IgD-negative memory B cell (primary cell): Measurements from ENCODE around the gene RAB11B. TPM values are rescaled to one million over a fixed set of nuclear protein-coding genes. Genes with fewer than 3 reads are reported as not detected.
"Not testable (repeated sequence)": the region's sequence is repeated elsewhere in the genome, so short reads cannot be mapped to it uniquely, and the experiment has no call there.

Source experiments
- H3K27ac Mint-ChIP-seq, 3 donors: one replicate each; pipeline ENCODE4 v1.8.0; 2020 to 2022; ENCODE audit warnings: mild to moderate bottlenecking in 3 of 3, mixed read lengths in 3 of 3, moderate library complexity in 1 of 3
- H3K27me3 Mint-ChIP-seq: one replicate; pipeline ENCODE4 v1.8.0; 2021; ENCODE audit warnings: mixed read lengths
- H3K36me3 Mint-ChIP-seq: one replicate; pipeline ENCODE4 v1.8.0; 2020; ENCODE audit warnings: mild to moderate bottlenecking, mixed read lengths
- H3K4me1 Mint-ChIP-seq, 3 donors: one replicate each; pipeline ENCODE4 v1.8.0; 2020 to 2022; ENCODE audit warnings: mixed read lengths in 3 of 3, mild to moderate bottlenecking in 1 of 3
- H3K4me3 Mint-ChIP-seq, 4 donors: one replicate each; pipeline ENCODE4 v1.8.0; 2020 to 2022; ENCODE audit warnings: mild to moderate bottlenecking in 4 of 4, mixed read lengths in 4 of 4, moderate library complexity in 3 of 4
- H3K9me3 Mint-ChIP-seq, 3 donors: one replicate each; pipeline ENCODE4 v1.8.0; 2020 to 2021; ENCODE audit warnings: mixed read lengths in 3 of 3, mild to moderate bottlenecking in 1 of 3
- polyA plus RNA-seq: library from polyadenylated mRNA; unstranded; fragments of 300-500 nt; fragmentation: Illumina TruSeq; gene quantifications from one replicate; pipeline ENCODE4 v1.2.3, GENCODE V29; 2021

Gene RAB11B
- polyA plus RNA-seq, 1 donor from 2014 or later: 96.8 TPM

GRCh38 chr19:8363803-8364771 is 26.1 kb upstream of the RAB11B start, which contains the start of gene ANGPTL4:
TSS of gene ANGPTL4 (plus strand) at chr19:8364155. CDS start at chr19:8364322, 167 bp downstream.
- Mint-ChIP-seq H3K4me1 (peaks cover 0 to 3% (median 0%) of the 10 kb centered on the region in 3 donors), H3K27ac (no peak within 1 kb of the TSS), H3K27me3 (peaks cover 45% of the 10 kb centered on the region), H3K36me3 (no peaks in the 10 kb centered on the region), H3K4me3 (peak within 1 kb of the TSS in 3 of 4 donors; percentile 63 to 89 (median 79)), H3K9me3 (no peaks in the 10 kb centered on the region)

- Mint-ChIP-seq H3K4me1 (peaks cover 0 to 3% (median 0%) of the 10 kb centered on the region in 3 donors), H3K27me3 (peaks cover 45% of the 10 kb centered on the region), H3K27ac (peak overlapping the region in 1 of 3 donors; percentile 23), H3K36me3 (no peaks in the 10 kb centered on the region), H3K4me3 (peak overlapping the region in 1 of 4 donors; percentile 73), H3K9me3 (no peaks in the 10 kb centered on the region)
Observed at GRCh38 chr19:8366121-8366581, 24.0 kb upstream of the RAB11B start.

- Mint-ChIP-seq H3K27ac (peak overlapping the region in 1 of 3 donors; percentile 23), H3K36me3 (no peaks in the 10 kb centered on the region), H3K27me3 (peaks cover 41% of the 10 kb centered on the region), H3K4me3 (no peak overlapping the region), H3K4me1 (peaks cover 0 to 3% (median 1%) of the 10 kb centered on the region in 3 donors), H3K9me3 (no peaks in the 10 kb centered on the region)
Observed at GRCh38 chr19:8366961-8367326, 23.2 kb upstream of the RAB11B start.

GRCh38 chr19:8367327-8368001 is 22.7 kb upstream of the RAB11B start:
- Mint-ChIP-seq H3K27ac (no peak overlapping the region), H3K4me1 (peaks cover 0 to 3% (median 1%) of the 10 kb centered on the region in 3 donors), H3K27me3 (peaks cover 39% of the 10 kb centered on the region), H3K36me3 (no peaks in the 10 kb centered on the region), H3K9me3 (no peaks in the 10 kb centered on the region), H3K4me3 (no peak overlapping the region)

GRCh38 chr19:8370176-8371010 is 19.8 kb upstream of the RAB11B start:
- H3K4me3 Mint-ChIP-seq: no peak overlapping the region
- H3K27me3 Mint-ChIP-seq: peaks cover 24% of the 10 kb centered on the region
- no peaks in the 10 kb centered on the region for H3K36me3 Mint-ChIP-seq
- peaks cover 0 to 1% (median 0%) of the 10 kb centered on the region in 3 donors for H3K4me1 Mint-ChIP-seq
- H3K27ac Mint-ChIP-seq: no peak overlapping the region
- no peaks in the 10 kb centered on the region for H3K9me3 Mint-ChIP-seq

GRCh38 chr19:8371011-8371804 is 19.0 kb upstream of the RAB11B start:
- H3K36me3 Mint-ChIP-seq: no peaks in the 10 kb centered on the region
- no peak overlapping the region for H3K4me3 Mint-ChIP-seq
- H3K4me1 Mint-ChIP-seq: peaks cover 0 to 1% (median 0%) of the 10 kb centered on the region in 3 donors
- H3K27me3 Mint-ChIP-seq: peaks cover 16% of the 10 kb centered on the region
- no peak overlapping the region for H3K27ac Mint-ChIP-seq
- H3K9me3 Mint-ChIP-seq: no peaks in the 10 kb centered on the region

- Mint-ChIP-seq H3K27ac (peak overlapping the region in 1 of 3 donors; percentile 63), H3K4me3 (no peak overlapping the region), H3K9me3 (no peaks in the 10 kb centered on the region), H3K36me3 (peaks cover 1% of the 10 kb centered on the region), H3K4me1 (peaks cover 0 to 1% (median 0%) of the 10 kb centered on the region in 3 donors), H3K27me3 (no peaks in the 10 kb centered on the region)
Observed at GRCh38 chr19:8373867-8374813, 16.0 kb upstream of the RAB11B start.

GRCh38 chr19:8375766-8376165 is 14.4 kb upstream of the RAB11B start:
- not testable (repeated sequence) for H3K36me3 Mint-ChIP-seq, H3K27me3 Mint-ChIP-seq, H3K27ac Mint-ChIP-seq, H3K9me3 Mint-ChIP-seq, H3K4me1 Mint-ChIP-seq, H3K4me3 Mint-ChIP-seq

- H3K4me3 Mint-ChIP-seq, H3K27ac Mint-ChIP-seq: not testable (repeated sequence)
Observed at GRCh38 chr19:8376373-8376974, 13.7 kb upstream of the RAB11B start.

GRCh38 chr19:8377598-8377997 is 12.6 kb upstream of the RAB11B start:
- H3K27ac Mint-ChIP-seq: no peak overlapping the region
- H3K4me3 Mint-ChIP-seq: peak overlapping the region in 1 of 4 donors; percentile 33
- no peaks in the 10 kb centered on the region for H3K27me3 Mint-ChIP-seq
- no peaks in the 10 kb centered on the region for H3K4me1 Mint-ChIP-seq
- no peaks in the 10 kb centered on the region for H3K9me3 Mint-ChIP-seq
- H3K36me3 Mint-ChIP-seq: peaks cover 3% of the 10 kb centered on the region

More at GRCh38 chr19:8376373-8376974, 13.7 kb upstream of the RAB11B start:
- not testable (repeated sequence) for H3K9me3 Mint-ChIP-seq, H3K27me3 Mint-ChIP-seq, H3K4me1 Mint-ChIP-seq, H3K36me3 Mint-ChIP-seq

GRCh38 chr19:8379156-8379891 is 10.8 kb upstream of the RAB11B start:
- H3K36me3 Mint-ChIP-seq, H3K27ac Mint-ChIP-seq, H3K4me3 Mint-ChIP-seq, H3K4me1 Mint-ChIP-seq, H3K9me3 Mint-ChIP-seq, H3K27me3 Mint-ChIP-seq: not testable (repeated sequence)

GRCh38 chr19:8384569-8384968 is 5.6 kb upstream of the RAB11B start:
- H3K4me1 Mint-ChIP-seq, H3K9me3 Mint-ChIP-seq, H3K36me3 Mint-ChIP-seq, H3K27me3 Mint-ChIP-seq, H3K27ac Mint-ChIP-seq, H3K4me3 Mint-ChIP-seq: not testable (repeated sequence)
